ENCODE results near the gene ZNF629. TPM values are rescaled to one million over a fixed set of nuclear protein-coding genes. Genes with fewer than 3 reads are reported as not detected.

Gene ZNF629
- total and polyA plus RNA-seq, 2 experiments from 2014 or later, result 4.1 to 20.3 TPM

DNA sequence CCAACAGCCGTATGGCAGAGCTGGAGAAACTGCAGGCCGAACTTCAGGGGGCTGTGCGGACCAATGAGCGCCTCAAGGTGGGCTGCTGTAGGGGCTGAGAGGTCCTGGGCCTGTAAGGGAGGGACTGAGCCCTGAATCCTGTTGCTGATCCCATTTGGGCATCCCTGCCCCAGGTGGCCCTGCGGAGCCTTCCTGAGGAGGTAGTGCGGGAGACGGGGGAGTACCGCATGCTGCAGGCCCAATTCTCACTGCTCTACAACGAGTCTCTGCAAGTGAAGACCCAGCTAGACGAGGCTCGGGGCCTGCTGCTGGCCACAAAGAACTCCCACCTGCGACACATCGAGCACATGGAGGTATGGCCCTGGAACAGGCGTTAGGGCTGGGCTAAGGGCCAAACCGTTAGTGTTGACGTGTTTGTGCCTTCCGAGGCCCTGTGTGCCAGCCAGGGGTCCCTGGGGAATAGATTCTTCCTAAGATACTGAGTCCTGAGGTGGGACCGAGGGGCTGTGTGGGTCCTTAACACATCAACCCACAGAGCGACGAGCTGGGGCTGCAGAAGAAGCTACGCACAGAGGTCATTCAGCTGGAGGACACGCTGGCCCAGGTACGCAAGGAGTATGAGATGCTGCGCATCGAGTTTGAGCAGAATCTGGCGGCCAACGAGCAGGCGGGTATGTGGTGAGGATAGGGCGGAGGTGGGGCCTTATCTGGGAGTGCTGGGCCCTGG lies 20.6 kb downstream of the ZNF629 start:
- Mint-ChIP-seq H3K27ac (no peak overlapping the region), H3K36me3 (ENCODE audit: low read depth) (peaks cover 86% of the 10 kb centered on the region), H3K27me3 (ENCODE audit: insufficient read depth, low read depth, poor library complexity) (peaks cover 14% of the 10 kb centered on the region), H3K4me1 (peaks cover 6% of the 10 kb centered on the region), H3K9me3 (no peaks in the 10 kb centered on the region; the same call in 2 of the 3 replicates), H3K4me3 (no peak overlapping the region)
- H3K4me1 ChIP-seq (ENCODE audit: insufficient read depth), result no peaks in the 10 kb centered on the region
- H3F3A ChIP-seq (replicated peaks; ENCODE audit: low read depth), result no peaks in the 10 kb centered on the region
- peaks cover 44% of the 10 kb centered on the region for H3K36me3 ChIP-seq (ENCODE audit: insufficient read depth)
- no peak overlapping the region for H3K27ac ChIP-seq (ENCODE audit: low read depth)
- TF ChIP-seq POLR2AphosphoS5 (IDR thresholded peaks at IDR 0.05; ENCODE audit: low read depth) (no peak), NANOG (IDR thresholded peaks at IDR 0.05; ENCODE audit: borderline replicate concordance) (no peak), CREB1 (CRISPR knock-in tag; IDR thresholded peaks at IDR 0.05; ENCODE audit: low read depth) (no peak), ZNF331 (CRISPR knock-in tag; IDR thresholded peaks at IDR 0.05; ENCODE audit: low read depth) (no peak), STAT1 (IDR thresholded peaks at IDR 0.05; ENCODE audit: unreplicated experiment) (no peak), JUNB (IDR thresholded peaks at IDR 0.05; ENCODE audit: unreplicated experiment) (no peak)
- TF ChIP-seq, protein P1, sequence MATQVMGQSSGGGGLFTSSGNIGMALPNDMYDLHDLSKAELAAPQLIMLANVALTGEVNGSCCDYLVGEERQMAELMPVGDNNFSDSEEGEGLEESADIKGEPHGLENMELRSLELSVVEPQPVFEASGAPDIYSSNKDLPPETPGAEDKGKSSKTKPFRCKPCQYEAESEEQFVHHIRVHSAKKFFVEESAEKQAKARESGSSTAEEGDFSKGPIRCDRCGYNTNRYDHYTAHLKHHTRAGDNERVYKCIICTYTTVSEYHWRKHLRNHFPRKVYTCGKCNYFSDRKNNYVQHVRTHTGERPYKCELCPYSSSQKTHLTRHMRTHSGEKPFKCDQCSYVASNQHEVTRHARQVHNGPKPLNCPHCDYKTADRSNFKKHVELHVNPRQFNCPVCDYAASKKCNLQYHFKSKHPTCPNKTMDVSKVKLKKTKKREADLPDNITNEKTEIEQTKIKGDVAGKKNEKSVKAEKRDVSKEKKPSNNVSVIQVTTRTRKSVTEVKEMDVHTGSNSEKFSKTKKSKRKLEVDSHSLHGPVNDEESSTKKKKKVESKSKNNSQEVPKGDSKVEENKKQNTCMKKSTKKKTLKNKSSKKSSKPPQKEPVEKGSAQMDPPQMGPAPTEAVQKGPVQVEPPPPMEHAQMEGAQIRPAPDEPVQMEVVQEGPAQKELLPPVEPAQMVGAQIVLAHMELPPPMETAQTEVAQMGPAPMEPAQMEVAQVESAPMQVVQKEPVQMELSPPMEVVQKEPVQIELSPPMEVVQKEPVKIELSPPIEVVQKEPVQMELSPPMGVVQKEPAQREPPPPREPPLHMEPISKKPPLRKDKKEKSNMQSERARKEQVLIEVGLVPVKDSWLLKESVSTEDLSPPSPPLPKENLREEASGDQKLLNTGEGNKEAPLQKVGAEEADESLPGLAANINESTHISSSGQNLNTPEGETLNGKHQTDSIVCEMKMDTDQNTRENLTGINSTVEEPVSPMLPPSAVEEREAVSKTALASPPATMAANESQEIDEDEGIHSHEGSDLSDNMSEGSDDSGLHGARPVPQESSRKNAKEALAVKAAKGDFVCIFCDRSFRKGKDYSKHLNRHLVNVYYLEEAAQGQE (IDR thresholded peaks at IDR 0.05; ENCODE audit: unreplicated experiment), result no peak
- TF ChIP-seq, protein P2, sequence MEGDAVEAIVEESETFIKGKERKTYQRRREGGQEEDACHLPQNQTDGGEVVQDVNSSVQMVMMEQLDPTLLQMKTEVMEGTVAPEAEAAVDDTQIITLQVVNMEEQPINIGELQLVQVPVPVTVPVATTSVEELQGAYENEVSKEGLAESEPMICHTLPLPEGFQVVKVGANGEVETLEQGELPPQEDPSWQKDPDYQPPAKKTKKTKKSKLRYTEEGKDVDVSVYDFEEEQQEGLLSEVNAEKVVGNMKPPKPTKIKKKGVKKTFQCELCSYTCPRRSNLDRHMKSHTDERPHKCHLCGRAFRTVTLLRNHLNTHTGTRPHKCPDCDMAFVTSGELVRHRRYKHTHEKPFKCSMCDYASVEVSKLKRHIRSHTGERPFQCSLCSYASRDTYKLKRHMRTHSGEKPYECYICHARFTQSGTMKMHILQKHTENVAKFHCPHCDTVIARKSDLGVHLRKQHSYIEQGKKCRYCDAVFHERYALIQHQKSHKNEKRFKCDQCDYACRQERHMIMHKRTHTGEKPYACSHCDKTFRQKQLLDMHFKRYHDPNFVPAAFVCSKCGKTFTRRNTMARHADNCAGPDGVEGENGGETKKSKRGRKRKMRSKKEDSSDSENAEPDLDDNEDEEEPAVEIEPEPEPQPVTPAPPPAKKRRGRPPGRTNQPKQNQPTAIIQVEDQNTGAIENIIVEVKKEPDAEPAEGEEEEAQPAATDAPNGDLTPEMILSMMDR (conservative IDR thresholded peaks at IDR 0.05; ENCODE audit: low read depth in 2 of 2), result no peak
- TF ChIP-seq, protein P3, sequence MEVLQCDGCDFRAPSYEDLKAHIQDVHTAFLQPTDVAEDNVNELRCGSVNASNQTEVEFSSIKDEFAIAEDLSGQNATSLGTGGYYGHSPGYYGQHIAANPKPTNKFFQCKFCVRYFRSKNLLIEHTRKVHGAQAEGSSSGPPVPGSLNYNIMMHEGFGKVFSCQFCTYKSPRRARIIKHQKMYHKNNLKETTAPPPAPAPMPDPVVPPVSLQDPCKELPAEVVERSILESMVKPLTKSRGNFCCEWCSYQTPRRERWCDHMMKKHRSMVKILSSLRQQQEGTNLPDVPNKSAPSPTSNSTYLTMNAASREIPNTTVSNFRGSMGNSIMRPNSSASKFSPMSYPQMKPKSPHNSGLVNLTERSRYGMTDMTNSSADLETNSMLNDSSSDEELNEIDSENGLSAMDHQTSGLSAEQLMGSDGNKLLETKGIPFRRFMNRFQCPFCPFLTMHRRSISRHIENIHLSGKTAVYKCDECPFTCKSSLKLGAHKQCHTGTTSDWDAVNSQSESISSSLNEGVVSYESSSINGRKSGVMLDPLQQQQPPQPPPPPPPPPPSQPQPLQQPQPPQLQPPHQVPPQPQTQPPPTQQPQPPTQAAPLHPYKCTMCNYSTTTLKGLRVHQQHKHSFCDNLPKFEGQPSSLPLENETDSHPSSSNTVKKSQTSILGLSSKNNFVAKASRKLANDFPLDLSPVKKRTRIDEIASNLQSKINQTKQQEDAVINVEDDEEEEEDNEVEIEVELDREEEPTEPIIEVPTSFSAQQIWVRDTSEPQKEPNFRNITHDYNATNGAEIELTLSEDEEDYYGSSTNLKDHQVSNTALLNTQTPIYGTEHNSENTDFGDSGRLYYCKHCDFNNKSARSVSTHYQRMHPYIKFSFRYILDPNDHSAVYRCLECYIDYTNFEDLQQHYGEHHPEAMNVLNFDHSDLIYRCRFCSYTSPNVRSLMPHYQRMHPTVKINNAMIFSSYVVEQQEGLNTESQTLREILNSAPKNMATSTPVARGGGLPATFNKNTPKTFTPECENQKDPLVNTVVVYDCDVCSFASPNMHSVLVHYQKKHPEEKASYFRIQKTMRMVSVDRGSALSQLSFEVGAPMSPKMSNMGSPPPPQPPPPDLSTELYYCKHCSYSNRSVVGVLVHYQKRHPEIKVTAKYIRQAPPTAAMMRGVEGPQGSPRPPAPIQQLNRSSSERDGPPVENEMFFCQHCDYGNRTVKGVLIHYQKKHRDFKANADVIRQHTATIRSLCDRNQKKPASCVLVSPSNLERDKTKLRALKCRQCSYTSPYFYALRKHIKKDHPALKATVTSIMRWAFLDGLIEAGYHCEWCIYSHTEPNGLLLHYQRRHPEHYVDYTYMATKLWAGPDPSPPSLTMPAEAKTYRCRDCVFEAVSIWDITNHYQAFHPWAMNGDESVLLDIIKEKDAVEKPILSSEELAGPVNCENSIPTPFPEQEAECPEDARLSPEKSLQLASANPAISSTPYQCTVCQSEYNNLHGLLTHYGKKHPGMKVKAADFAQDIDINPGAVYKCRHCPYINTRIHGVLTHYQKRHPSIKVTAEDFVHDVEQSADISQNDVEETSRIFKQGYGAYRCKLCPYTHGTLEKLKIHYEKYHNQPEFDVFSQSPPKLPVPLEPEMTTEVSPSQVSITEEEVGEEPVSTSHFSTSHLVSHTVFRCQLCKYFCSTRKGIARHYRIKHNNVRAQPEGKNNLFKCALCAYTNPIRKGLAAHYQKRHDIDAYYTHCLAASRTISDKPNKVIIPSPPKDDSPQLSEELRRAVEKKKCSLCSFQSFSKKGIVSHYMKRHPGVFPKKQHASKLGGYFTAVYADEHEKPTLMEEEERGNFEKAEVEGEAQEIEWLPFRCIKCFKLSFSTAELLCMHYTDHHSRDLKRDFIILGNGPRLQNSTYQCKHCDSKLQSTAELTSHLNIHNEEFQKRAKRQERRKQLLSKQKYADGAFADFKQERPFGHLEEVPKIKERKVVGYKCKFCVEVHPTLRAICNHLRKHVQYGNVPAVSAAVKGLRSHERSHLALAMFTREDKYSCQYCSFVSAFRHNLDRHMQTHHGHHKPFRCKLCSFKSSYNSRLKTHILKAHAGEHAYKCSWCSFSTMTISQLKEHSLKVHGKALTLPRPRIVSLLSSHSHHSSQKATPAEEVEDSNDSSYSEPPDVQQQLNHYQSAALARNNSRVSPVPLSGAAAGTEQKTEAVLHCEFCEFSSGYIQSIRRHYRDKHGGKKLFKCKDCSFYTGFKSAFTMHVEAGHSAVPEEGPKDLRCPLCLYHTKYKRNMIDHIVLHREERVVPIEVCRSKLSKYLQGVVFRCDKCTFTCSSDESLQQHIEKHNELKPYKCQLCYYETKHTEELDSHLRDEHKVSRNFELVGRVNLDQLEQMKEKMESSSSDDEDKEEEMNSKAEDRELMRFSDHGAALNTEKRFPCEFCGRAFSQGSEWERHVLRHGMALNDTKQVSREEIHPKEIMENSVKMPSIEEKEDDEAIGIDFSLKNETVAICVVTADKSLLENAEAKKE (CRISPR knock-in tag; IDR thresholded peaks at IDR 0.05), result no peak
- no peaks in the 10 kb centered on the region for H3K27me3 ChIP-seq (ENCODE audit: insufficient read depth)
- no peak overlapping the region for H3K4me2 ChIP-seq
- ATAC-seq (no peak), DNase-seq (ENCODE audit: low spot score) (no peak)
- peaks cover 24% of the 10 kb centered on the region for H3K79me2 ChIP-seq (replicated peaks; ENCODE audit: insufficient read depth)
- H3K9me2 ChIP-seq (ENCODE audit: insufficient read depth), result no peaks in the 10 kb centered on the region
- H3K4me3 ChIP-seq, result no peak overlapping the region
- H4K20me1 ChIP-seq (replicated peaks; ENCODE audit: insufficient read depth), result peaks cover 21% of the 10 kb centered on the region
- H2AFZ ChIP-seq, result no peak overlapping the region
